ELR (cell line): ENCODE data around the gene MYBPC3.
A peak's percentile ranks its signal among the peaks of the same experiment; 100 is the strongest.
"Not testable (repeated sequence)": the region's sequence is repeated elsewhere in the genome, so short reads cannot be mapped to it uniquely, and the experiment has no call there.

Experiments
- DNase-seq: peaks from one replicate; pipeline ENCODE4 v3.0.0-alpha.2; 2015; ENCODE audit warnings: low read depth

The MYBPC3 gene

DNA sequence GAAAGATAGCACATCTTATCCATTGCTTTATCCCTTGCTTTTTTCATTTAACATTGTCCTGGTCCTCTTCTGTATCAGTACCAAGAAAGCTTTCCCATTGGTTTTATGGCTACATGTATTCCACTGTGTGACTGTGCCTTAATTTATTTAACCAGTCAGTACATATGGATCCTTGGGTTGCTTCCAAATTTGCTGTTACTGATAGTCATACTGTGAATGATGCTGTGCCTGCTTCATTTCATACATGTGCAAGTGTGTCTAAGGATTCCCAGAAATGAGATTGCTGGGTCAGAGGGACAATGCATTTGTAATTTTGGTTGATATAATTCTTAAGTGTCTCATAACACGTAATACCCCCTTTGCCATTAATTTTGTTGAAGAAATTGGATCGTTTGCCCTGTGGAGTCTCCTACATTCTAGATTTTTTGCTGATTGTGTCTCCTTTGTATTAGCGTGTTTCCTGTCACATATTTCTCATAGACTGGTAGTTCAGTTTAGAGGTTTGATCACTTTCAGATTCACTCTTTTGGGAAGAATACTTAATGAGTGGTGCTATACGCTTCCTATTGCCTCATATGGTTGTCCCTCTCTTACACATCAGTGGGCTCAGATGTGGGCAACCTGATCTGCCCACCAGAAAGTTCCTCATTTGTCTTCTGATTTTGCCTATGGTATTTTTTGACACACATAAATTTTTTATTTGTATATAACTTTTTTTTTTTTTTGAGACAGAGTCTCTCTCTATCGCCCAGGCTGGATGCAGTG is 35.3 kb downstream of the MYBPC3 start:
- no peak for DNase-seq

DNA sequence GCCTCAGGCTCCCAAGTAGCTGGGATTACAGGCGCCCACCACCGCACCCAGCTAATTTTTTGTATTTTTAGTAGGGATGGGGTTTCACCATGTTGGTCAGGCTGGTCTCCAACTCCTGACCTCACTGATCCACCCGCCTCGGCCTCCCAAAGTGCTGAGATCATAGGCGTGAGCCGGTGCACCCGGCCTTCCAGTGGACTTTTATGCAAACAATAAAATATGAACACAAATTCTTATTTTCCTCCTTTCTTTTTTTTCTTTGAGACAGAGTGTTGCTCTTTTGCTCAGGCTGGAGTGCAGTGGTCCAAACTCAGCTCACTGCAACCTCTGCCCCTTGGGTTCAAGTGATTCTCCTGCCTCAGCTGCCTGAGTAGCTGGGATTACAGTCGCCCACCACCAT is 36.0 kb downstream of the MYBPC3 start:
- DNase-seq: not testable (repeated sequence)

- DNase-seq: peak; percentile 25
Measured at GRCh38 chr11:47314992-47315391, 37.5 kb downstream of the MYBPC3 start.

GRCh38 chr11:47308050-47308823 is 44.3 kb downstream of the MYBPC3 start:
- no peak for DNase-seq

DNA sequence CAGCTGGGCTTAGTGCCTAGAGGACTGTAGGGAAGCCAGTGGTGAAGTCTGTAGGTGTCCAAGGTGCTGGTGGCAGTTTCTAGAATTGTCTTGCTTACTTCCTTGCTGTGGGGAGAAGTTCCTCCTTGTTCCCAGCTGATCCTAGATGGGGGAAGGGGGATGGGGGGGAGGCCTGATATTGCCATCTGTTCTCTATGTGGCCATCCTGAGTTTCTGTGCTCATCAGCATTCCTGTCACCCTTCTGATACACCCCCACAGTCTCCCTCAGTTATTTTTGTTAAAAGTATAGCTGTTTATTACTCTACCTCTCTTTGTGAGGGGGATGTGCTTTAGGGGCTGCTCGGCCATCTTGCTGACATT is 46.0 kb downstream of the MYBPC3 start:
- no peak for DNase-seq

DNA sequence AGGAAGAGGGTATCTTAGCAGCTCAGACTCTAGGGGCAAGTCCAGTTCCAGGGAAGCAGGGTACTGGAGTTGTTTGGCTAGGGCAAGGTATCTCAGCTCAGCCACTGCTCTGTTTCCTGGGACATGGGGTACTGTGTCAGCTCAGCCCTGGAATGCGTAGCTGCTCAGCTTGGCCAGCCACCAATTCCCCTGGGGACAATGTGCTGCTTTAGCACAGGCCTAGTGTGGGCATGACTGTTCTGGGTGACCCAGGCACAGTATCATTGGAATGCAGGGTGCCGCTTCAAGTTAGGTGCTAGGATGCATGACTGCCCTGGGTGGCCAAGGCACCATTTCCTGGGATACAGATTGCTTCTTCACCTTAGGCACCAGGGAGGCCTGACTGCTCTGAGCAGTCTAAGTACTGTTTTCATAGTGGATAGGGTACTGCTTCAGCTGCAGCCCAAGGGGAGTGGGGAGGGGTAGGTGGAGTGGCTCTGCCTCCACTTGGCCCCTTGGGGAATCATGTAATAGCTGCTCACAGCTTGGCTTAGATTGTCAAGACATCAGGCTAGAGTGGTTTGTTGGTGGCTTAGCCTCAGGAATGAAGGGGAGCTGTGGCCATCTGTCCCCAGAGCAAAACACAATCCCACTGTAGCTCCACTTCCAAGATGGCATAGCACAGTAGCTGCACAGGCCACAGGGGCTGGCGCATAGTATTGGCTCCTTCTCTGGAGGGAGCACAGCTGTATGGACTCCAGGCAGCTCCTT is 46.6 kb downstream of the MYBPC3 start:
- DNase-seq: no peak

DNA sequence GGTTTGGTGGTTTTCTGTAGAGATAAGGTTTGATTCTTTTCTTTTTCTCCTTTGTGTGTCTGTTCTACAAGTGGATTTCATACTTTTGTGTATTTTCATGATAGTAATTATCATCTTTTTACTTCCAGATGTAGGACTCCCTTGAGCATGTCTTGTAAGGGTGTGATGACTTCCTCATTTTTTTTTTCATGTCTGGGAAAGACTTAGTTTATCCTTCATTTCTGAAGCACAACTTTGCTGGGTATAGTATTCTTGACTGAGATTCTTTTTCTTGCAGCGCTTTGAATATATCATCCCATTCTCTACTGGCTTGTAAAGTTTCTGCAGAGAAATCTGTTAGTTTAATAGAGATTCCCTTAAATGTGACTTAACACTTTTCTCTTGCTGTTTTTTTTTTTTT is 49.6 kb downstream of the MYBPC3 start:
- DNase-seq: no peak

DNA sequence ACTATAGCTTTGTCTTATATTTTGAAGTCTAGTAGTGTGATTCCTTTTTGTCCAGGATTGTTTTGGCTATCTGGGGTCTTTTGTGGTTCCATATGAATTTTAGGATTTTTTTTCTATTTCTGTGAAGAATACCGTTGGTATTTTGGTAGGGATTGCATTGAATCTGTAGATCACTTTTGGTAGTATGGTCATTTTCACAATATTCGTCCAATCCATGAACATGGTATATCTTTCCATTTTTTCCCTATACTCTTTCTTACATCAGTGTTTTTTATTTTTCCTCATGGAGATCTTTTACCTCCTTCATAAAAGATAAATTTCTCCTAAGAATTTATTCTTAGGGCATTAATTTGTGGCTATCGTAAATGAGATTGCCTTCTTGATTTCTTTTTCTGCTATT is 53.4 kb downstream of the MYBPC3 start:
- no peak for DNase-seq

GRCh38 chr11:47296045-47296444 is 56.5 kb downstream of the MYBPC3 start:
- DNase-seq: no peak

DNA sequence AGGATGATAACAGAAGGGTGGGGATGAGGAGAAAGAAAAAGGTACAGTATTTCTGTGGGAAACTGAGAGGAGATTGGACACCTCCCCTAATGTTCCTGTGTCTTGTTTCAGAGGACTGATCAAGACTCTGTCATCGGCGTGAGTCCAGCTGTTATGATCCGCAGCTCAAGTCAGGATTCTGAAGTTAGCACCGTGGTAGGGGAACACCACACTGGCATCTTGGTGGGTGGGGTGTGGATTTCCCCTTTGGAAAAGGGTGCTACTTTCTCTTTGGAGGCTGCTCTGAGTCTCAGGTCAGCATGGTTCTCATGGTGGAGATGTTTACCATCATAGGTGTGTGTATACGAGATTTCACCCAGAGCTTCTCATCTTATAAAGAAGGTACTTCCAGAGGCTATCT is 57.1 kb downstream of the MYBPC3 start:
- no peak for DNase-seq

GRCh38 chr11:47289856-47290255 is 62.6 kb downstream of the MYBPC3 start:
- no peak for DNase-seq

DNA sequence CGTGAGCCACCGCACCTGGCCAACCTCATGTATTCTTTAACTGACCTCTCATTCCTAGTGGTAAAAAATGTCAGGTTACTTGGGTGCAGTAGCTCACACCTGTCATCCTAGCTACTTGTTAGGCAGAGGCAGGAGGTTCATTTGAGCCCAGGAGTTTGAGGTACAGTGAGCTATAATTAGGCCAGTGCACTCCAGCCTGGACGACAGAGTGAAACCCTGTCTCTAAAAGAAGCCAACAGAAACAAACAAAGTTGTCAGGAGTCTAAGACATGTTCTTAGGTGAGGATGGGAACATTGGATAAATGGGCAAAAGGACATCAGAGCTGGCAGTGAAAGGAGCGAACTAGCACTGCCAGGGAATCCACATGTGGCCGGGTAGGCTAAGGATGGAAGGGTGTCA is 64.4 kb downstream of the MYBPC3 start:
- no peak for DNase-seq

DNA sequence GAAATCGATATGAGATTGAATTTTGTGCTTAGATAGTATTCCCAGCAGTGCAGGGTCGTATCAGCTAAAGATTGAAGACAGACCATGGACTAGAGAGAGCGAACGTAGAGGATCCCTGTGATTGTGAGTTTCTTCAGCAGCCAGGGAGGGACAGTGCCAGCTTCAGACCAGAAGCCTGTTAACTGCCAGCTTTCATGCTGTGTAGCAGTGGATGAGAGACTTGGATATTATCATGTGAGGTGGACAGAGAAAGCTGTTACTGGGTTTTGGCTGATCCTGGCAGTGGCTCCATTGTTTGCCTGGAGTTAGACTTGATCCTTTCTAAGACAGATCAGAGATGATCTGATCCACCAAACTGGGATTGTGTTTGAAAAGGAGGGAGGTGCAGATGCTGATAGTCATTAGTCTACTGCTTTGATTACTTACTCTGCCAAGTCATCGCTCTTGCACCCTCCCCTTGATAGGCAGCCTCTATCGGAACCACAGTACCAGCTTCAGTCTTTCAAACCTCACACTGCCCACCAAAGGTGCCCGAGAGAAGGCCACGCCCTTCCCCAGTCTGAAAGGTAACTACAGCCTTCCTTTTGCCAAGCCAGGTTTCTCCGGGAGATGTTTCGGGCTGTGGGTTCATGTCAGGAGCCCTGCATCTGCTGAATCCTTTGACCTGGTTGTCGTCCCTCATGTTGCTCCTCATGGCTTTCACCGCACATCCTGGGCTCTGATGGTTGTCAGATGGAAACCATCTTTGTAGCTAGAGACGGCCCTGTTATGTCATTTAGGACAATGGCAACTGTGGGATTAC is 66.3 kb downstream of the MYBPC3 start:
- DNase-seq: no peak

- no peak for DNase-seq
Measured at GRCh38 chr11:47284151-47284550, 68.4 kb downstream of the MYBPC3 start.

GRCh38 chr11:47282462-47282861 is 70.0 kb downstream of the MYBPC3 start:
- no peak for DNase-seq
